ENCODE results near the gene SNRPA. TPM values are rescaled to one million over a fixed set of nuclear protein-coding genes. Genes with fewer than 3 reads are reported as not detected.

The SNRPA gene
- total and polyA plus RNA-seq, 2 of the 13 experiments (the other 11 are each of a cell fraction or from before 2014, with no cell fraction given), result 59.6 to 162 TPM

DNA sequence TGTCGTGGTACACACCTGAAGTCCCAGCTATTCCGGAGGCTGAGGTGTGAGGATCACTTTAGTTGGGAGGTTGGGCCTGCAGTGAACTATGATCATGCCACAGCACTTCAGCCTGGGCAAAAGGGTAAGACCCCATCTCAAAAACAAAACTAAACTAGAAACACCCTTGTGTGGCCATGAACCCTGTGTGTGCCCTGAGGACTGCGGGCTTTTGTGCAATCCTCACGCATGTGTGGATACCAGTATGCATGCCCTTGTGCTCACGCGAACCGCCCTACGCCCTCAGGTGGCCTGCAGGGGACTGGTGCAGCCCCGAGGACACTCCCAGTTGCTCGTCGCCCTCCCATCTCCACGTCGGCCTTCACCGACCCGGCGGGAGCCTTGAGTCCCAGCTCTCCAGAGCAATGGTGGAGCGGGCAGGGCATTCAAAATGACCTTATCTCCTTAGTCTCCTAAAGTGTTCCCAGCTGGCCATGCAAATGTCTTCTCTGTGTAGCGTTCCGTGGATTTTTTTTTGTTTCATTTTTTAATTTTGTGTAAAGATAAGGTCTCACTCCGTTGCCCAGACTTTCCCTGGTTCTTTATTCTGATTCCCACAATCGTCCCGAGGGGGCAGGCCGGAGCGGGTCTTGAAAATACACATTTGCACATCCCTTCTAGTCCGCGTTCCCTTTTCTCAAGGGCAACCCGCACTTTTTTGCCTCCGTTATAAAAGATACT, 47.1 kb downstream of the SNRPA start (continued):
- TF ChIP-seq TMF1 (CRISPR knock-in tag; IDR thresholded peaks at IDR 0.05; ENCODE audit: low read depth), result no peak
- no peak; the same call in 1 of the 2 replicates for TF ChIP-seq ZNF350 (CRISPR knock-in tag; IDR thresholded peaks at IDR 0.05; ENCODE audit: borderline replicate concordance, low read depth)
- TF ChIP-seq, protein P1, sequence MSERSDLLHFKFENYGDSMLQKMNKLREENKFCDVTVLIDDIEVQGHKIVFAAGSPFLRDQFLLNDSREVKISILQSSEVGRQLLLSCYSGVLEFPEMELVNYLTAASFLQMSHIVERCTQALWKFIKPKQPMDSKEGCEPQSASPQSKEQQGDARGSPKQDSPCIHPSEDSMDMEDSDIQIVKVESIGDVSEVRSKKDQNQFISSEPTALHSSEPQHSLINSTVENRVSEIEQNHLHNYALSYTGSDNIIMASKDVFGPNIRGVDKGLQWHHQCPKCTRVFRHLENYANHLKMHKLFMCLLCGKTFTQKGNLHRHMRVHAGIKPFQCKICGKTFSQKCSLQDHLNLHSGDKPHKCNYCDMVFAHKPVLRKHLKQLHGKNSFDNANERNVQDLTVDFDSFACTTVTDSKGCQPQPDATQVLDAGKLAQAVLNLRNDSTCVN (CRISPR knock-in tag; IDR thresholded peaks at IDR 0.05; ENCODE audit: borderline replicate concordance), result no peak
- TF ChIP-seq ZNF567 (CRISPR knock-in tag; IDR thresholded peaks at IDR 0.05; ENCODE audit: borderline replicate concordance), result no peak
- no peak for TF ChIP-seq ZNF564 (CRISPR knock-in tag; IDR thresholded peaks at IDR 0.05)
- TF ChIP-seq E2F1 (CRISPR knock-in tag; IDR thresholded peaks at IDR 0.05), result peak; percentile 58; the same call in 1 of the 2 replicates
- no peak for TF ChIP-seq ZNF205 (CRISPR knock-in tag; IDR thresholded peaks at IDR 0.05)
- no peak for TF ChIP-seq MTF2 (CRISPR knock-in tag; IDR thresholded peaks at IDR 0.05; ENCODE audit: borderline replicate concordance)
- no peak for TF ChIP-seq CENPBD1 (CRISPR knock-in tag; IDR thresholded peaks at IDR 0.05; ENCODE audit: borderline replicate concordance, low read depth)
- TF ChIP-seq DPF2 (CRISPR knock-in tag; IDR thresholded peaks at IDR 0.05; ENCODE audit: borderline replicate concordance, low read depth), result no peak
- TF ChIP-seq IKZF4 (CRISPR knock-in tag; IDR thresholded peaks at IDR 0.05; ENCODE audit: borderline replicate concordance, low read depth, not compliant biosample characterization), result no peak
- no peak for TF ChIP-seq CENPT (CRISPR knock-in tag; IDR thresholded peaks at IDR 0.05; ENCODE audit: low read depth)
- TF ChIP-seq MXI1 (IDR thresholded peaks at IDR 0.05; ENCODE audit: borderline replicate concordance, low read depth, low read length), result peak; percentile 70; the same call in 1 of the 3 replicates
- TF ChIP-seq, protein P2, sequence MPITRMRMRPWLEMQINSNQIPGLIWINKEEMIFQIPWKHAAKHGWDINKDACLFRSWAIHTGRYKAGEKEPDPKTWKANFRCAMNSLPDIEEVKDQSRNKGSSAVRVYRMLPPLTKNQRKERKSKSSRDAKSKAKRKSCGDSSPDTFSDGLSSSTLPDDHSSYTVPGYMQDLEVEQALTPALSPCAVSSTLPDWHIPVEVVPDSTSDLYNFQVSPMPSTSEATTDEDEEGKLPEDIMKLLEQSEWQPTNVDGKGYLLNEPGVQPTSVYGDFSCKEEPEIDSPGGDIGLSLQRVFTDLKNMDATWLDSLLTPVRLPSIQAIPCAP (CRISPR knock-in tag; IDR thresholded peaks at IDR 0.05; ENCODE audit: low read depth), result no peak
- TF ChIP-seq ZNF761 (CRISPR knock-in tag; conservative IDR thresholded peaks at IDR 0.05), result no peak
- TF ChIP-seq BCLAF1 (IDR thresholded peaks at IDR 0.05), result no peak
- TF ChIP-seq GTF3A (CRISPR knock-in tag; conservative IDR thresholded peaks at IDR 0.05), result no peak
- TF ChIP-seq MXD3 (CRISPR knock-in tag; IDR thresholded peaks at IDR 0.05), result peak; percentile 60; the same call in 1 of the 2 replicates
- TF ChIP-seq PRMT3 (CRISPR knock-in tag; IDR thresholded peaks at IDR 0.05; ENCODE audit: borderline replicate concordance, low read depth), result no peak; the same call in 1 of the 2 replicates
- TF ChIP-seq ZNF430 (CRISPR knock-in tag; IDR thresholded peaks at IDR 0.05), result 0 out of 2 replicates have a peak, but pooled peaks have one; percentile 2
- TF ChIP-seq BHLHE40 (IDR thresholded peaks at IDR 0.05; ENCODE audit: low read length), result peak; percentile 76
- TF ChIP-seq SSRP1 (CRISPR knock-in tag; IDR thresholded peaks at IDR 0.05), result no peak

Data from HepG2 (cell line).